ENCODE measurements around the gene FBRSL1. TPM values are rescaled to one million over a fixed set of nuclear protein-coding genes. Genes with fewer than 3 reads are reported as not detected.

Gene FBRSL1
- total and polyA plus RNA-seq, 9 of the 15 experiments (the other 6 are each of a cell fraction or from before 2014, with no cell fraction given) = 0.24 to 129 (median 7.3) TPM

- TF ChIP-seq TAF1 (IDR thresholded peaks at IDR 0.05; ENCODE audit: control insufficient read depth, extremely low read depth, insufficient read depth, low read length, severe bottlenecking) (peak; percentile 52), PHTF2 (CRISPR knock-in tag; IDR thresholded peaks at IDR 0.05) (no peak), POU5F1 (IDR thresholded peaks at IDR 0.05; ENCODE audit: borderline replicate concordance, low read depth, low read length, partially characterized antibody) (no peak), ZNF639 (CRISPR knock-in tag; conservative IDR thresholded peaks at IDR 0.05 in 1 of 2, IDR thresholded peaks at IDR 0.05 in 1 of 2) (0 out of 4 replicates have a peak, but pooled peaks of 1 of the 2 experiments have one; percentile 36), SMARCE1 (IDR thresholded peaks at IDR 0.05) (no peak), SMARCA5 (IDR thresholded peaks at IDR 0.05) (no peak), DPF2 (IDR thresholded peaks at IDR 0.05) (no peak), SREBF1 (IDR thresholded peaks at IDR 0.05; ENCODE audit: borderline replicate concordance, low read depth, low read length) (no peak), RB1 (IDR thresholded peaks at IDR 0.05; ENCODE audit: low read depth) (peak; percentile 69; the same call in 1 of the 2 replicates), SIN3B (IDR thresholded peaks at IDR 0.05; ENCODE audit: low read depth) (no peak), PTRF (tag; IDR thresholded peaks at IDR 0.05) (no peak), JUN (IDR thresholded peaks at IDR 0.05; ENCODE audit: borderline replicate concordance, low read depth, low read length) (no peak), JUN (CRISPR knock-in tag; IDR thresholded peaks at IDR 0.05; ENCODE audit: borderline replicate concordance) (no peak), BHLHE40 (IDR thresholded peaks at IDR 0.05; ENCODE audit: low read length) (peak; percentile 47), KLF13 (tag; IDR thresholded peaks at IDR 0.05; ENCODE audit: borderline replicate concordance, low read depth) (no peak), CTBP1 (IDR thresholded peaks at IDR 0.05; ENCODE audit: borderline replicate concordance) (no peak; the same call in 1 of the 2 replicates), VEZF1 (CRISPR knock-in tag; IDR thresholded peaks at IDR 0.05) (peak; percentile 61), CREM (IDR thresholded peaks at IDR 0.05; ENCODE audit: low read depth) (peak; percentile 84), CXXC5 (CRISPR knock-in tag; IDR thresholded peaks at IDR 0.05) (peak; percentile 63; the same call in 1 of the 2 replicates), POLR2AphosphoS2 (IDR thresholded peaks at IDR 0.05; ENCODE audit: low read length) (no peak), GATAD2B (IDR thresholded peaks at IDR 0.05; ENCODE audit: borderline replicate concordance) (no peak), SRSF7 (optimal IDR thresholded peaks at IDR 0.05; ENCODE audit: low read depth, low read length) (no peak), SPI1 (IDR thresholded peaks at IDR 0.05; ENCODE audit: borderline replicate concordance, low read depth, low read length) (peak; percentile 76)
- TF ChIP-seq, protein P1, sequence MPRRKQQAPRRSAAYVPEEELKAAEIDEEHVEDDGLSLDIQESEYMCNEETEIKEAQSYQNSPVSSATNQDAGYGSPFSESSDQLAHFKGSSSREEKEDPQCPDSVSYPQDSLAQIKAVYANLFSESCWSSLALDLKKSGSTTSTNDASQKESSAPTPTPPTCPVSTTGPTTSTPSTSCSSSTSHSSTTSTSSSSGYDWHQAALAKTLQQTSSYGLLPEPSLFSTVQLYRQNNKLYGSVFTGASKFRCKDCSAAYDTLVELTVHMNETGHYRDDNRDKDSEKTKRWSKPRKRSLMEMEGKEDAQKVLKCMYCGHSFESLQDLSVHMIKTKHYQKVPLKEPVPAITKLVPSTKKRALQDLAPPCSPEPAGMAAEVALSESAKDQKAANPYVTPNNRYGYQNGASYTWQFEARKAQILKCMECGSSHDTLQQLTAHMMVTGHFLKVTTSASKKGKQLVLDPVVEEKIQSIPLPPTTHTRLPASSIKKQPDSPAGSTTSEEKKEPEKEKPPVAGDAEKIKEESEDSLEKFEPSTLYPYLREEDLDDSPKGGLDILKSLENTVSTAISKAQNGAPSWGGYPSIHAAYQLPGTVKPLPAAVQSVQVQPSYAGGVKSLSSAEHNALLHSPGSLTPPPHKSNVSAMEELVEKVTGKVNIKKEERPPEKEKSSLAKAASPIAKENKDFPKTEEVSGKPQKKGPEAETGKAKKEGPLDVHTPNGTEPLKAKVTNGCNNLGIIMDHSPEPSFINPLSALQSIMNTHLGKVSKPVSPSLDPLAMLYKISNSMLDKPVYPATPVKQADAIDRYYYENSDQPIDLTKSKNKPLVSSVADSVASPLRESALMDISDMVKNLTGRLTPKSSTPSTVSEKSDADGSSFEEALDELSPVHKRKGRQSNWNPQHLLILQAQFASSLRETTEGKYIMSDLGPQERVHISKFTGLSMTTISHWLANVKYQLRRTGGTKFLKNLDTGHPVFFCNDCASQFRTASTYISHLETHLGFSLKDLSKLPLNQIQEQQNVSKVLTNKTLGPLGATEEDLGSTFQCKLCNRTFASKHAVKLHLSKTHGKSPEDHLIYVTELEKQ (CRISPR knock-in tag; IDR thresholded peaks at IDR 0.05) = no peak
These were observed at the start of gene FBRSL1 (continued) for GRCh38 chr12:132489602-132490266.
